IPS-18c (cell line): Measurements from ENCODE around the gene ANKEF1.
"Not testable (repeated sequence)": the region's sequence is repeated elsewhere in the genome, so short reads cannot be mapped to it uniquely, and the experiment has no call there.

Experiments
- H3K4me3 ChIP-seq: 2 replicates; pipeline ENCODE4 v1.7.0; 2013; ENCODE audit warnings: low read depth, mild to moderate bottlenecking, low read length, moderate library complexity; ENCODE audit not compliant: insufficient read depth
- H3K9me3 ChIP-seq: one replicate; pipeline ENCODE4 v1.6.1; 2013; ENCODE audit warnings: mild to moderate bottlenecking, low read length, moderate library complexity; ENCODE audit not compliant: control insufficient read depth, insufficient read depth

Gene ANKEF1

GRCh38 chr20:10020937-10021336 lies 13.8 kb upstream of the ANKEF1 start:
- H3K4me3 ChIP-seq: no peak overlapping the region
- no peaks in the 10 kb centered on the region for H3K9me3 ChIP-seq

- Histone ChIP-seq H3K4me3 (no peak overlapping the region), H3K9me3 (no peaks in the 10 kb centered on the region)
These were observed 12.2 kb upstream of the ANKEF1 start for GRCh38 chr20:10022625-10023024.

- Histone ChIP-seq H3K9me3 (no peaks in the 10 kb centered on the region), H3K4me3 (no peak overlapping the region)
These were observed 10.9 kb upstream of the ANKEF1 start for GRCh38 chr20:10023911-10024310.

- H3K9me3 ChIP-seq, H3K4me3 ChIP-seq: not testable (repeated sequence)
These were observed 3.2 kb upstream of the ANKEF1 start for GRCh38 chr20:10031451-10032215.

- H3K9me3 ChIP-seq, H3K4me3 ChIP-seq: not testable (repeated sequence)
These were observed 2.5 kb upstream of the ANKEF1 start for GRCh38 chr20:10032269-10032668.

- Histone ChIP-seq H3K9me3 (no peaks in the 10 kb centered on the region), H3K4me3 (no peak overlapping the region)
These were observed 709 bp upstream of the ANKEF1 start for GRCh38 chr20:10033905-10034650.

- H3K9me3 ChIP-seq: not testable (repeated sequence)
These were observed 1.5 kb downstream of the ANKEF1 start for GRCh38 chr20:10036321-10036720.

GRCh38 chr20:10040070-10040975 lies 5.5 kb downstream of the ANKEF1 start:
- no peak overlapping the region for H3K4me3 ChIP-seq
- H3K9me3 ChIP-seq: no peaks in the 10 kb centered on the region

More at GRCh38 chr20:10036321-10036720, 1.5 kb downstream of the ANKEF1 start:
- H3K4me3 ChIP-seq: not testable (repeated sequence)

- Histone ChIP-seq H3K4me3 (no peak overlapping the region), H3K9me3 (no peaks in the 10 kb centered on the region)
These were observed 7.3 kb downstream of the ANKEF1 start for GRCh38 chr20:10042086-10042485.

GRCh38 chr20:10047427-10047826 lies 12.6 kb downstream of the ANKEF1 start:
- Histone ChIP-seq H3K9me3 (no peaks in the 10 kb centered on the region), H3K4me3 (no peak overlapping the region)

- no peak overlapping the region for H3K4me3 ChIP-seq
- no peaks in the 10 kb centered on the region for H3K9me3 ChIP-seq
These were observed 16.4 kb downstream of the ANKEF1 start for GRCh38 chr20:10051185-10051584.

- Histone ChIP-seq H3K4me3 (no peak overlapping the region), H3K9me3 (no peaks in the 10 kb centered on the region)
These were observed 24.2 kb downstream of the ANKEF1 start for GRCh38 chr20:10059006-10059405.

GRCh38 chr20:10060226-10060625 lies 25.4 kb downstream of the ANKEF1 start:
- no peaks in the 10 kb centered on the region for H3K9me3 ChIP-seq

GRCh38 chr20:10061641-10062040 lies 26.9 kb downstream of the ANKEF1 start:
- Histone ChIP-seq H3K4me3 (no peak overlapping the region), H3K9me3 (no peaks in the 10 kb centered on the region)

More at GRCh38 chr20:10060226-10060625, 25.4 kb downstream of the ANKEF1 start:
- no peak overlapping the region for H3K4me3 ChIP-seq

GRCh38 chr20:10063482-10063881 lies 28.7 kb downstream of the ANKEF1 start:
- Histone ChIP-seq H3K4me3 (no peak overlapping the region), H3K9me3 (no peaks in the 10 kb centered on the region)

- H3K4me3 ChIP-seq: no peak overlapping the region
- no peaks in the 10 kb centered on the region for H3K9me3 ChIP-seq
These were observed 29.8 kb downstream of the ANKEF1 start for GRCh38 chr20:10064611-10065010.

- Histone ChIP-seq H3K4me3 (no peak overlapping the region), H3K9me3 (no peaks in the 10 kb centered on the region)
These were observed 30.5 kb downstream of the ANKEF1 start for GRCh38 chr20:10065154-10065833.
